GM23248 (cell line): Measurements from ENCODE around the gene NTNG2.

ENCODE experiments used
- EZH2 ChIP-seq: fragments of 200-600 bp; sonication (generic); IDR thresholded peaks from 2 replicates; pipeline ENCODE4 v1.6.1; 2018; ENCODE audit warnings: antibody characterized with exemption, mild to moderate bottlenecking; ENCODE audit not compliant: insufficient read depth, poor library complexity, severe bottlenecking
- EZH2phosphoT487 ChIP-seq: fragments of 200-600 bp; sonication (generic); IDR thresholded peaks from 2 replicates; pipeline ENCODE4 v1.6.1; 2018; ENCODE audit warnings: antibody characterized with exemption, moderate library complexity, mild to moderate bottlenecking, low read depth; ENCODE audit not compliant: insufficient read depth

- no peak for TF ChIP-seq EZH2phosphoT487
- no peak for TF ChIP-seq EZH2
Observed at GRCh38 chr9:132116583-132116982, 45.3 kb upstream of the NTNG2 start.
